HEK293 (cell line): Measurements from ENCODE around the gene DLL4.
A peak's percentile ranks its signal among the peaks of the same experiment; 100 is the strongest.

Experiments
- CTCF ChIP-seq: fragments of 450-650 bp; formaldehyde crosslinking; IDR thresholded peaks from 2 replicates; pipeline ENCODE4 v1.5.1; 2016; ENCODE audit warnings: missing biosample characterization, missing genetic modification characterization
- MZF1 ChIP-seq: fragments of 450-650 bp; formaldehyde crosslinking; IDR thresholded peaks from 2 replicates; pipeline ENCODE4 v1.5.1; 2017; ENCODE audit warnings: missing biosample characterization, missing genetic modification characterization, borderline replicate concordance
- REST ChIP-seq: fragments of 450-650 bp; formaldehyde crosslinking; IDR thresholded peaks from 2 replicates; pipeline ENCODE4 v1.5.1; 2016; ENCODE audit warnings: missing biosample characterization, missing genetic modification characterization
- ZNF423 ChIP-seq: fragments of 450-650 bp; formaldehyde crosslinking; IDR thresholded peaks from 2 replicates; pipeline ENCODE4 v1.5.1; 2016; ENCODE audit warnings: missing biosample characterization, missing genetic modification characterization
- ZNF548 ChIP-seq: fragments of 450-650 bp; formaldehyde crosslinking; IDR thresholded peaks from 2 replicates; pipeline ENCODE4 v1.5.1; 2016; ENCODE audit warnings: missing biosample characterization, missing genetic modification characterization

DNA sequence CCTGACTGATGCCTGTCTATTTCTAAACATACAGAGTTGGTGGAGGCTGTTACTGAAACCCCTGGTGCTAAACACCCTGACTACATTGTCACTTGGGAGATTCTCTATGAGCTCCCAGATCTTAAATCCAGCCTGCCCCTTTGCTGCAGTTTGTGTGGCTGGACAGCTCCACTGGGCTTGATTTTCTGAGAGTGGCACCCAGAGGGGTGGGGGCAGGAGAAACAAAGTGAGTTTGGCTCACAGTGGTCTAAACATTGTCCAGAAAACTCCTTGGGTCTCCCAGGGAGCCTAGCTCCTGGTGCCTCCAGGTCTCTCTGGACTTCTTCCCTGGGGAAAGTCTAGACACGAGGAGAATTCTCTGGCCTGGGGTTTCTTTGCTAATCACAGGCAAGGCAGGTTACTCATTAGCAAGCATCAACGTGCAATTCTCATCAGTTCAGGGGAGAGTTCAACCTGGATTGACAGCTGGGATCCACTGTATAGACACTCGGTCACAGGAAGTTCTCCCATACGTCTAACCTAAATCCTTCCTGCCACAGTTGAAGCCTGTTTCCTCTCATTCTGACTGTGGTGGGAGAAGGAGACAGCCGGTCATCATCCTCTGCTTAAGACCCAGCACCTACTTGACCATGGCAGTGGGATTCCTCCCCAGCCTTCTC is 7.1 kb upstream of the DLL4 start:
- TF ChIP-seq MZF1 (tag by site-specific recombination) = no peak
- TF ChIP-seq ZNF423 (tag by site-specific recombination) = no peak
- no peak for TF ChIP-seq CTCF (tag by site-specific recombination)
- TF ChIP-seq ZNF548 (tag by site-specific recombination) = no peak
- TF ChIP-seq REST (tag by site-specific recombination) = peak; percentile 76
